Sigmoid colon (tissue), 7 donors: ENCODE results near the gene FRMD1. TPM values are rescaled to one million over a fixed set of nuclear protein-coding genes. Genes with fewer than 3 reads are reported as not detected.

Source experiments
- DNase-seq: peaks from one replicate; pipeline ENCODE4 v3.0.0-alpha.2; 2019
- H3K27ac ChIP-seq, 4 donors: fragments of 200-600 bp; sonication (generic); one replicate each; pipeline ENCODE4 v1.5.1; 2016 to 2019; ENCODE audit warnings: mild to moderate bottlenecking in 1 of 4
- H3K27me3 ChIP-seq, 3 donors: fragments of 200-600 bp; sonication (generic); one replicate each; pipeline ENCODE4 v1.5.1; 2019; ENCODE audit warnings: mild to moderate bottlenecking in 1 of 3
- H3K36me3 ChIP-seq, 4 donors: fragments of 200-600 bp; sonication (generic); one replicate each; pipeline ENCODE4 v1.5.1; 2016 to 2019
- H3K4me1 ChIP-seq, 4 donors: fragments of 200-600 bp; sonication (generic); one replicate each; pipeline ENCODE4 v1.5.1; 2017 to 2019
- H3K4me3 ChIP-seq, 4 donors: fragments of 200-600 bp; sonication (generic); one replicate each; pipeline ENCODE4 v1.5.1; 2017 to 2019; ENCODE audit warnings: mild to moderate bottlenecking in 2 of 4, moderate library complexity in 1 of 4
- H3K9me3 ChIP-seq, 4 donors: fragments of 200-600 bp in 3 of 4; sonication (generic) in 3 of 4; one replicate each; pipeline versions ENCODE4 v1.5.1 to v1.6.1; 2013 to 2019
- CTCF ChIP-seq, 4 experiments: fragments of 450-650 bp in 3 of 4; fragments of 200-600 bp in 1 of 4; IDR thresholded peaks; one replicate each; pipeline ENCODE4 v1.5.1; 2016 to 2019; ENCODE audit warnings: antibody characterized with exemption in 4 of 4, mild to moderate bottlenecking in 3 of 4, moderate library complexity in 2 of 4
- EP300 ChIP-seq, 4 donors: sonication (generic); formaldehyde crosslinking; IDR thresholded peaks; one replicate each; pipeline ENCODE4 v1.6.1; 2017; ENCODE audit warnings: antibody characterized with exemption in 4 of 4
- POLR2A ChIP-seq, 2 donors: fragments of 450-650 bp; IDR thresholded peaks; one replicate each; pipeline ENCODE4 v1.6.1; 2016; ENCODE audit warnings: antibody characterized with exemption in 2 of 2, mild to moderate bottlenecking in 2 of 2, moderate library complexity in 2 of 2
- POLR2AphosphoS5 ChIP-seq, 4 donors: sonication (generic); formaldehyde crosslinking; IDR thresholded peaks; one replicate each; pipeline ENCODE4 v1.6.1; 2017; ENCODE audit warnings: antibody characterized with exemption in 4 of 4
- WGBS, 2 donors: extraction: QIAGEN DNeasy Blood & Tissue Kit; methylation state at CpG; one replicate each; pipeline ENCODE4 v1.1.7; 2013; 5-methylcytosine and 5-hydroxymethylcytosine counted together
- intact Hi-C: fragments of 100-400 bp; cut with DNase I; formaldehyde crosslinking; loops from one replicate; pipeline ENCODE4 v1.15.1; 2023
- polyA plus RNA-seq, 3 donors: library from polyadenylated mRNA; stranded (reverse); fragments of 200-250 nt; gene quantifications; one replicate each; pipeline ENCODE4 v1.2.3, GENCODE V29; 2013
- total RNA-seq, 4 donors: library from RNA; depleted of rRNA; stranded (reverse); fragments of >200 nt; gene quantifications; one replicate each; pipeline ENCODE4 v1.1.0, GENCODE V29; 2016
- donor health status: healthy with polysubstance abuse.
- donor health status: Bipolar disorder and iron deficiency.
- donor health status: healthy.

FRMD1 gene
- total and polyA plus RNA-seq, 7 donors = 0.36 to 12.0 (median 4.2) TPM; not detected in 2

GRCh38 chr6:168107191-168107983 lies 28.4 kb upstream of the FRMD1 start:
- peaks cover 0 to 12% (median 3%) of the 10 kb centered on the region in 4 donors for H3K4me1 ChIP-seq
- no peak for DNase-seq
- no peak overlapping the region for H3K4me3 ChIP-seq
- H3K27ac ChIP-seq = no peak overlapping the region
- intact Hi-C loops = no loop called here
- no peaks in the 10 kb centered on the region for H3K36me3 ChIP-seq
- H3K9me3 ChIP-seq = no peaks in the 10 kb centered on the region
- TF ChIP-seq POLR2A (IDR thresholded peaks at IDR 0.05) (no peak), POLR2AphosphoS5 (IDR thresholded peaks at IDR 0.05) (no peak), EP300 (IDR thresholded peaks at IDR 0.05) (no peak), CTCF (IDR thresholded peaks at IDR 0.05) (no peak)
- peaks cover 0 to 10% (median 1%) of the 10 kb centered on the region in 3 donors for H3K27me3 ChIP-seq
- 83 to 89% methylated on average over 8 of the region's 8 CpGs for WGBS, 2 donors

- Histone ChIP-seq H3K9me3 (no peaks in the 10 kb centered on the region), H3K27me3 (peaks cover 1 to 18% (median 9%) of the 10 kb centered on the region in 3 donors), H3K36me3 (no peaks in the 10 kb centered on the region), H3K4me1 (peaks cover 0 to 14% (median 4%) of the 10 kb centered on the region in 4 donors), H3K27ac (no peak overlapping the region), H3K4me3 (no peak overlapping the region)
- intact Hi-C loops = no loop called here
- no peak for TF ChIP-seq POLR2AphosphoS5 (IDR thresholded peaks at IDR 0.05)
- no peak for TF ChIP-seq POLR2A (IDR thresholded peaks at IDR 0.05)
- TF ChIP-seq CTCF (IDR thresholded peaks at IDR 0.05) = no peak
- no peak for TF ChIP-seq EP300 (IDR thresholded peaks at IDR 0.05)
- WGBS, 2 donors = 87 to 89% methylated on average over 3 of the region's 3 CpGs
- no peak for DNase-seq
Measured at GRCh38 chr6:168106633-168107005, 27.6 kb upstream of the FRMD1 start.

GRCh38 chr6:168105813-168106632 lies 27.0 kb upstream of the FRMD1 start:
- H3K4me1 ChIP-seq = peaks cover 0 to 20% (median 10%) of the 10 kb centered on the region in 4 donors
- TF ChIP-seq EP300 (IDR thresholded peaks at IDR 0.05) (no peak), CTCF (IDR thresholded peaks at IDR 0.05) (no peak), POLR2AphosphoS5 (IDR thresholded peaks at IDR 0.05) (no peak), POLR2A (IDR thresholded peaks at IDR 0.05) (no peak)
- no peak for DNase-seq
- H3K27ac ChIP-seq = no peak overlapping the region
- intact Hi-C loops = no loop called here
- peaks cover 7 to 24% (median 15%) of the 10 kb centered on the region in 3 donors for H3K27me3 ChIP-seq
- no peaks in the 10 kb centered on the region for H3K36me3 ChIP-seq
- no peak overlapping the region for H3K4me3 ChIP-seq
- WGBS, 2 donors = 75 to 81% methylated on average over 12 of the region's 12 CpGs
- H3K9me3 ChIP-seq = no peaks in the 10 kb centered on the region

GRCh38 chr6:168104636-168105035 lies 25.6 kb upstream of the FRMD1 start:
- Histone ChIP-seq H3K4me3 (no peak overlapping the region), H3K36me3 (no peaks in the 10 kb centered on the region), H3K27ac (no peak overlapping the region), H3K4me1 (peaks cover 0 to 24% (median 13%) of the 10 kb centered on the region in 4 donors), H3K27me3 (peaks cover 17 to 37% (median 19%) of the 10 kb centered on the region in 3 donors), H3K9me3 (no peaks in the 10 kb centered on the region)
- no peak for TF ChIP-seq EP300 (IDR thresholded peaks at IDR 0.05)
- no peak for TF ChIP-seq POLR2A (IDR thresholded peaks at IDR 0.05)
- TF ChIP-seq POLR2AphosphoS5 (IDR thresholded peaks at IDR 0.05) = no peak
- no peak for TF ChIP-seq CTCF (IDR thresholded peaks at IDR 0.05)
- DNase-seq = no peak
- intact Hi-C loops = no loop called here
- WGBS, 2 donors = 90 to 92% methylated on average over 10 of the region's 10 CpGs
